Hematopoietic multipotent progenitor cell treated with erythropoietin and hydrocortisone succinate and interleukin-3 and kit ligand, for 17 days (in vitro differentiated cells): ENCODE measurements around the gene PLK5.

Experiments
- DNase-seq: peaks from one replicate; pipeline ENCODE4 v3.0.0-alpha.2; 2015; ENCODE audit warnings: low spot score

Gene PLK5

GRCh38 chr19:1555487-1556389 is 31.9 kb downstream of the PLK5 start:
- no peak for DNase-seq

DNA sequence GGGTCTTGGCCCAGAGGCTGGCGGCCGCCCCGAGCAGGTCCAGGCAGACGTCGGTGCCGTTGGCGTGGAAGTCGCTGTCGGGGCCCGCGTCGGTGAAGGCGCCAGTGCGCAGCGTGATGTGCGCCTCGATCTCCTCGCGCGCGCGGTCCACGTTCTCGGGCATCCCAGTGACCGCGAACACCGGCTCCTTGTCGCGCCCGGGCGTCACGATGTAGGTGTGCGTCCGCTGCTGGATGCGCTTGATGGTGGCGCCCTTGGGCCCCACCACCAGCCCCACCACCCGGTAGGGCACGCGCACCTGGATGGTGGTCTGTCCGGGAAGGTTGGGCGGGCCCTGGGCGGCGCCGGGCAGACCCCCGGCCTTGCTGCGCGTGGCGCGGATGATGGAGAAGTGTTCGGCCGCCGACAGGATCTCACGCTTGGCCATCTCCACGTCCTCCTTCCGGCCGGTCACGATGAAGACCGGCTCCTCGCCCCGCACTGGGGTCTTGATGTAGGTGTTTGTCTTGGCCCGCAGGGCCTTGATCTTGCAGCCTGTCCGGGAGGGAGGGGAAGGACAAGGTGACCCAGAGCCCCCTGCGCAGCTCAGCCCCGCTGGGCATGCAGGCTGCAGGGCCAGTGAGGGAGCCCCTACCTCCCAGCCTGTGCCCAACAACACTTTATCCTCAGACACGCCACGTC is 32.7 kb downstream of the PLK5 start:
- no peak for DNase-seq

DNA sequence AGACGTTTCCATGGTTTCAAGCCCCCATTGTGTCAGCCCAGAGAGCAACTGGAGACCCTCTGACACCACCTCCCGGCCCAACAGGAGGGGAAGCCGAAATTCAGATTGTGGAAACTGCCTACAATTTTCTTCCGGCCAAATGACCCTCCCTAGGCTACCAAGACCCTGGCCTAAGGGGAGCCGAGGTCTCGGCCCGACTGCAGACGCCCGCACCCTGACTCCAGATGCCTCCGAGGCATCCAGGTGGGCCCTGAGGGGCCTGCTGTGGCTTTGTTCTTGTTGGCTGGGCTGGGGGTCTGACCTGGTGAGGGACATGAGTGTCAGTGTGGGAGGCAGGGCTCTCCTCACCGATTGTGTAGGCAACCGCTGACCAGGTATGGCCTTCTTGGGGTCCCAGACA is 34.7 kb downstream of the PLK5 start:
- no peak for DNase-seq

DNA sequence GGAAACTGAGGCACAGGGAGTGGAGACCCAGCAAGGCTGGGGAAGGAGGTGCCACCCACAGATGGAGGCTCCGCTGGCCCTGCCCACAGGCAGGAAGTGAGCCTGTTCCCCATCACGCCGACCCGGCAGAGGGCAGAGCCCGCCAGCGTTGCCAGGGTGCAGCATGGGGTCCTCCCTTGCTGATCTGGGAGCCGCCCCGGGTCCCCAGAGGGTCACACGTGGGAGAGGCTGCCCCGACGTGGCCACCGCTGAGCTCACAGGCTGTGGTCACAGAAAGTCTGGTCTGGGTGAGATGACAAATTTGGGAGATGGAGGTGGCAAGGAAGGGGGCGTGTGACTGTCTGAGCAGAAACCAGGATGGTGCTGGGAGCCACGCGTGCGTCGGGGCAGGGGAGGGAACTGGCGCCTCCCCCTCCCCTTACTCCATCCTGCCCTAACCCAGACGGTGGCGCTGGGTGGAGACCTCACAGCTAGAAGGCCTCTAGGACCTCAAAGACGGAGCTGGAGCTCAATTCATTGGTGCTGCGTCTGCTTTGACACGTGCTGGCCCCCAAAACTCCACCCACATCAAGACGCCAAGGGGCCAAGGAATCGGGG is 36.5 kb downstream of the PLK5 start:
- no peak for DNase-seq

GRCh38 chr19:1561236-1561842 is 37.5 kb downstream of the PLK5 start:
- no peak for DNase-seq

DNA sequence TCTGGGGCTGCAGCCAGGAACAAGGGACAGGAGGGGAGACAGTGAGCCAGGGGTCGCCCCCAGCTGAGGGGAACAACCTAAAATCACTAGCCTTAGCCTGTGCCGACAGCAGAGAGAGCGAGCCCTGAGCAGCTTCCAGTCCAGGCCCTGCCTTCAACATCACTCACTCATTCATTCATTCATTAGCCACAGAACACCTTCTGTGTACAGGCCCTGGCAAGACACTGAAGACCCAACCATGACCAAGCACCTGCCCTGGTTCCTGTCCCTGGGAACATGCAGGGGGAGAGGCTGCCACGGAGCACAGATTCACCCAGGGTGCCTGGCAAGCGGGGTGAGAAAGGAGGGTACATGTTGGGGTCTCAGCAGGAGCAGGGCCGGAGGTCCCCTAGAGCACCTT is 39.4 kb downstream of the PLK5 start:
- DNase-seq: no peak

GRCh38 chr19:1566392-1567115 is 42.7 kb downstream of the PLK5 start:
- no peak for DNase-seq

GRCh38 chr19:1567116-1567847 is 43.4 kb downstream of the PLK5 start:
- DNase-seq: no peak

GRCh38 chr19:1567848-1568227 is 44.0 kb downstream of the PLK5 start:
- DNase-seq: peak; percentile 35

GRCh38 chr19:1568320-1569019 is 44.6 kb downstream of the PLK5 start, which contains the start of gene MEX3D:
Gene MEX3D (minus strand): TSS chr19:1568325. CDS start chr19:1568058, 267 bp downstream.
- peak; percentile 80 for DNase-seq

GRCh38 chr19:1569997-1570396 is 46.1 kb downstream of the PLK5 start:
- no peak for DNase-seq

- no peak for DNase-seq
Measured at GRCh38 chr19:1570836-1571235, 47.0 kb downstream of the PLK5 start.

- no peak for DNase-seq
Measured at GRCh38 chr19:1571358-1571757, 47.5 kb downstream of the PLK5 start.

- no peak for DNase-seq
Measured at GRCh38 chr19:1572795-1573194, 48.9 kb downstream of the PLK5 start.

DNA sequence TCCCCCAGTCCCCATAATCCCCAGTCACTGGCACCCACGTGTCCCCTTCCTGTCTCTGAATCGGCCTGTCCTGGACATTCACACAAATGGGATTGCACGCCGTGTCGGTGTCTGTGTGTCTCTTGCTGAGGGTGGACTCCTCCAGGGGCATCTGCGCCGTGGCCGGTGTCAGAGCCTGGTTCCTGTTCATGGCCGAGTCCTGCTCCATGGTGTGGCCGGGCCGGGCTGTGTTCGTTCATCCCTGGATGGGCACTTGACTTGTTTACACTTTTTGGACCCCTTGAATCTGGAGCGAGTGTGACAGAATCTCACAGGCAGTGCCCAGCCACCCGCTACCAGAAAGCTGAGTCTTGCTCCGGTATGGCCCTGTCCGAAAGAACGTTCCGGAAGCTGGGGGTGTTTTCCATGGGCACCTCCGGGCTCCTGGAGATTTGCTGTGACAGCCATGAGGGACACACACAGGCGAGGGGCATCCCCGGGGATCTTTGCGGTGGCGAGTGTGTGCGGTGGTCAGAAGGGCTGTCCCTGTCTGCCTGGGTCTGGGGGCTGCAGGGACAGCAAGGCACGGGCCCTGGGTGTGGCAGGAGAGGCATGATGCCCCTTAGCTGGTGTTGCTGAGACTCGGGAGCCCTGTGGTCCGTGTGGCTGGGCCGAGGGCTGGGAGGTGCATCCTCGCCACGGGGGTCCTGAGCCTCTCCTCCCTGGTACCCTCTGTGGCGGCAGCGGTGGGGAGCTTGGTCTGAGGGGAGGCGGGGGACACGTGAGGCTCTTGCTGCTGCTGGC is 50.7 kb downstream of the PLK5 start:
- no peak for DNase-seq

- DNase-seq: no peak
Measured at GRCh38 chr19:1575323-1576241, 51.7 kb downstream of the PLK5 start.

- no peak for DNase-seq
Measured at GRCh38 chr19:1576242-1577089, 52.6 kb downstream of the PLK5 start.
